HG03521 (cell line): ENCODE results near the gene USP14.
"Not testable (repeated sequence)": the region's sequence is repeated elsewhere in the genome, so short reads cannot be mapped to it uniquely, and the experiment has no call there.

Experiments
- ATAC-seq: cut with Tn5 transposase; IDR thresholded peaks from one replicate; pipeline ENCODE4 v1.9.1; 2021; ENCODE audit warnings: mild to moderate bottlenecking, moderate library complexity; ENCODE audit not compliant: unreplicated experiment

USP14 gene

GRCh38 chr18:158128-159036 is at the start of gene USP14:
Gene USP14 (plus strand): TSS chr18:158557. CDS start chr18:158699, 142 bp downstream.
- ATAC-seq: peak; percentile 92

DNA sequence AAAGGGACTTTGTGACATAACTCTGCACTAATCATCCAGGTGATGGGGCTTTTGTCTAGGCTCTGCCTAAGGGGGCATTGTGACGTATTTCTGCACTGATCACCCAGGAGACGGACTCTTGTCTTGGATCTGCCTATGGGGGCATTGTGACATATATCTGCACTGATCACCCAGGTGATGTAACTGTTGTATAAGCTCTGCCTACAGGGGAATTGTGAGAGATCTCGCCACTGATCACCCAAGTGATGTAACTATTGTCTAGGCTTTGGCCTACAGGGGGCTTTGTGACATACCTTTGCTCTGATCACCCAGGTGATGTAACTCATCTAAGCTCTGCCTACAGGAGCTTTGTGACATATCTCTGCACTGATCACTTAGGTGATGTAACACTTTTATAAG is 49.7 kb upstream of the USP14 start:
- peak; percentile 10 for ATAC-seq

DNA sequence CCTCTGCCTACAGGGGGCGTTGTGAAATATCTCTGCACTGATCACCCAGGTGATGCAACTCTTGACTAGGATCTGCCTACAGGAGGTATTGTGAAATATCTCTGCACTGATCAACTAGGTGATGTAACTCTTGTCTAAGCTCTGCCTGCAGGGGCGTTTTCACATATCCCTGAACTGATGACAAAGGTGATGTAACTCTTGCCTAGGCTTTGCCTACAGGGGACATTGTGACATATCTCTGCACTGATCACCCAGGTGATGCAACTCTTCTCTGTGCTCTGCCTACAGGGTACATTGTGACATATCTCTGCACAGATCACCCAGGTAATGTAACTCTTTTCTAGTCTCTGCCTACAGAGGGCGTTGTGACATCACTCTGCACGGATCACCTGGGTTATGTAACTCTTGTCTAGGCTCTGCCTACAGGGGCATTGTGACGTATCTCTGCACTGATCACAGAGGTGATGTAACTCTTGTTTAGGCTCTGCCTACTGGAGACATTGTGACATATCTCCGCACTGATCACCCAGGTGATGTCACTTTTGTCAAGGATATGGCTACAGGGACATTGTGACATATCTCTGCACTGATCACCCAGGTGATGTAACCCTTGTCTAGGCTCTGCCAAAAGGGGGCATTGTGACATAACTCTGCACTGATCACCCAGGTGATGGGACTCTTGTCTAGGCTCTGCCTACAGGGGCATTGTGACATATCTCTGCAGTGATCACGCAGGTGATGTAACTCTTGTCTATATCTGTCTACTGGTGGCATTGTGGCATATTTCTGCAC is 49.0 kb upstream of the USP14 start:
- ATAC-seq: peak; percentile 8

GRCh38 chr18:109922-110261 is 48.5 kb upstream of the USP14 start:
- not testable (repeated sequence) for ATAC-seq

DNA sequence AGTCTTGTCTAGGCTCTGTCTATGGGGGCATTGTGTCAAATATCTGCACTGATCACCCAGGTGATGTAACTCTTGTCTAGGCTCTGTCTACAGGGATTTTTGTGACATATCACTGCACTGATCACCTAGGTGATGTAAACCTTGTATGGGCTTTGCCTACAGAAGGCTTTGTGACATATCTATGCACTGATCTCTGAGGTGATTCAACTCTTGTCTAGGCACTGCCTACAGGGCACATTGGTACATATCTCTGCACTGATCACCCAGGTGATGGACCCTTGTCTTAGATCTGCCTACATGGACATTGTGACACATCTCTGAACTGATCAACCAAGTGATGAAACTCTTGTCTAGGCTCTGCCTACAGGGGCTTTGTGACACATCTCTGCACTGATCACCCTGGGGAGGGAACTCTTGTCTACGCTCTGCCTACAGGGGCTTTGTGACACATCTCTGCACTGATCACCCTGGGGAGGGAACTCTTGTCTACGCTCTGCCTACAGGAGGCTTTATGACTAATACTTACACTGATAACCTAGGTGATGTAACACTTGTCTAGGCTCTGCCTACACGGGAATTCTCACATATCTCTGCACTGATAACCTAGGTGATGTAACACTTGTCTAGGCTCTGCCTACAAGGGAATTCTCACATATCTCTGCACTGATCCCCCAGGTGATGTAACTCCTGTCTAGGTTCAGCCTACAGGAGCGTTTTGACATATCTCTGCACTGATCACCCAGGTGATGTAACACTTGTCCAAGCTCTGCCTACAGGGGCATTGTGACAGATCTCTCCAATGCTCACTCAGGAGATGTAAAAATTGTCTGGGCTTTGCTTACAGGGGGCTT is 47.8 kb upstream of the USP14 start:
- not testable (repeated sequence) for ATAC-seq

- ATAC-seq: no peak
These were observed 46.9 kb upstream of the USP14 start for GRCh38 chr18:111306-112014.

GRCh38 chr18:112015-112733 is 46.2 kb upstream of the USP14 start:
- not testable (repeated sequence) for ATAC-seq

DNA sequence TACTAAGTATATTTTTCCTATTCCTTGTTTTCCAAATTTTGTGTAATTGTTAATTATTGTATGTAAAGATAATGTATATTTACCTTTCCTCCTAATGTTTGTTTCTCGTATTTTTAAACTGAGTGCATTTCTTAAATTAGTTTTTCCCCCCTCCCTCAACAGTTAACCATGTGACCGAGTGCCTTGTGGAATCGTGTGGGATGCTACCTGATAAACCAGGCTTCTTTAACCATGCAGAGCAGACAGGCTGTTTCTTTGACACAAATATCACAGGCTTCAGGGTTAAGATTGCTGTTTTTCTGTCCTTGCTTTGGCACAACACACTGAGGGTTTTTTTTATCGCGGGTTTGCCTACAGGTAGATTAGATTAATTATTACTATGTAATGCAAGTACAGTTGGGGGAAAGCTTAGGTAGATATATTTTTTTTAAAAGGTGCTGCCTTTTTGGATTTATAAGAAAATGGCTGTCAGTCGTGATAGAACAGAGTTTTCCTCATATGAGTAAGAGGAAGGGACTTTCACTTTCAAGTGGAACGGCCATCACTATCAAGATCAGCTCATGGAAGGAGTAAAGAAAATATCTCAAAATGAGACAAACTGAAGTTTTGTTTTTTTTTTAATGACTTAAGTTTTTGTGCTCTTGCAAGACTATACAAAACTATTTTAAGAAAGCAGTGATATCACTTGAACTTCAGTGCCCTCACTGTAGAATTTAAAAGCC is 37.7 kb upstream of the USP14 start:
- ATAC-seq: not testable (repeated sequence)

DNA sequence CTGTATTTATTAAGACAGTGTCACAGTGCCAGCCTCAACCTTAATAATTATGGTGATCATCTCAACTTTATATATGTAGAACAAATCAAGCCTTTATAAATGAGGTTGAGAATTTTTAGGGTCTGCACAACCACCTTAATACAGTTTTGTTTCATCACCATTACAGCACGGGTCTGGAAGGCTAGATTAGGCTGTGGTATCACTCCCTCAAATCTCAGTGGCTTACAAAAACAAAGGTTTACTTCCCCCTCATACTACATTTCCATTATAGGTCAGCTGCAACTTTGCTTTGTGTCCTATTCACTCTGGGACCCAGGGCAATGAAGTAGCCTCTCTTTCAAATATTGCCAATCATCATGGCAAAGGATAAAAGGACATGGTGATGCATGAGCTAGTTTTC is 23.3 kb upstream of the USP14 start:
- ATAC-seq: no peak

- no peak for ATAC-seq
These were observed 21.9 kb upstream of the USP14 start for GRCh38 chr18:136433-136832.

- ATAC-seq: no peak
These were observed 21.0 kb upstream of the USP14 start for GRCh38 chr18:137327-137726.

GRCh38 chr18:140670-141266 is 17.6 kb upstream of the USP14 start:
- no peak for ATAC-seq

DNA sequence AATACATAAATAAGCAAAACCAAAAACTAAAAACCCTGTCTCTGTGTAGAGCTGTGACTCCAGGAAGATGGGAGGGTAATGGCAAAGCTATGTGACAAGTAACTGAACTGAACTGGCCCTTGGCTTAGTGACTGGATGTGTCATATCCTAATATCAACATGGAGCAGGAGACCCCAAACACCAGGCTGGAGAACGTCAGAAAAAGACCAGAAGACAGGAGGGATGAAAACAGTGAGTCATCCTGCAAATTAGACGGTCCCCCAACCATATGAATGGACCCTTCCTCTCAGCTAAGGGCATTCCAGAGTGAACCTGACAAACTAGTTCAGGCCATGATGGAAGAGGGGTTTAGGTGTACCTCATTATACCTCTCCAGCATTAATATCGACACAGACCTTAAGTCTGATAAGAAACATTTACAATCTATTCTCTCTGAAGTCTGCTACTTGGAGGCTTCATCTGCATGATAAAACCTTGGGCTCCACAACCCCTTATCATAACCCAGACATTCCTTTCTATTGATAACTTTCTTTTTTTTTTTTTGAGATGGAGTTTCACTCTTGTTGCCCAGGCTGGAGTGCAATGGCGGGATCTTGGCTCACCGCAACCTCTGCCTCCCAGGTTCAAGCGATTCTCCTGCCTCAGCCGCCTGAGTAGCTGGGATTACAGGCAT is 15.6 kb upstream of the USP14 start:
- not testable (repeated sequence) for ATAC-seq

DNA sequence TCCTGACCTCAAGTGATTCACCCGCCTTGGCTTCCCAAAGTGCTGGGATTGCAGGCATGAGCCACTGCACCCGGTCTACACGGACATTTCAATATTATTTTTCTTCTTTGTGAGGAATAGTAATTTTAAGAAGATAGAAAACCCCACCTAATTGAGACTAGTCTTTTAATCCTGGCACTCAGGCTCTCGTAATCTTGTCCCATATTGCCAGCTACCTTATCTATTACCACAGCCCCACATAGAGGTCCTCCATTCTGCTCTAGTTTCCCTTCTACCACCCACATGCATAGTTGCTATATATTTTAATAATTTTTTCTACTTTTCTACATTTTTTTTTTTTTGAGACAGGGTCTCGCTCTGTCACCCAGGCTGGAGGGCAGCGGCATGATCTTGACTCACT is 9.5 kb upstream of the USP14 start:
- ATAC-seq: no peak

GRCh38 chr18:154151-154550 is 4.2 kb upstream of the USP14 start:
- no peak for ATAC-seq

GRCh38 chr18:155688-156087 is 2.7 kb upstream of the USP14 start:
- ATAC-seq: no peak

- ATAC-seq: no peak
These were observed 1.7 kb upstream of the USP14 start for GRCh38 chr18:156514-157230.
